Measurements from ENCODE around the gene PHTF2. TPM values are rescaled to one million over a fixed set of nuclear protein-coding genes. Genes with fewer than 3 reads are reported as not detected.

The PHTF2 gene
- total and polyA plus RNA-seq, 2 donors (not counting 3 experiments of a cell fraction or from before 2014, with no cell fraction given): 13.3 to 21.4 TPM

- CTCF ChIA-PET: no interaction called here
Observed at GRCh38 chr7:77907281-77907680, 108.7 kb downstream of the PHTF2 start.

More at GRCh38 chr7:77907281-77907680, 108.7 kb downstream of the PHTF2 start:
- dilution Hi-C loops (cut with MboI; ENCODE audit: extremely low pct_ligation_motif_present, low sequenced_read_pairs): no loop called here
- Histone ChIP-seq H3K79me2 (ENCODE audit: control insufficient read depth, insufficient read depth, low read length) (no peaks in the 10 kb centered on the region), H4K20me1 (replicated peaks; ENCODE audit: control insufficient read depth, extremely low read depth, insufficient read depth, low read length) (no peaks in the 10 kb centered on the region), H3K4me2 (ENCODE audit: insufficient read depth, low read length) (no peak overlapping the region), H3K9ac (replicated peaks; ENCODE audit: extremely low read depth, insufficient read depth, low read length) (no peak overlapping the region), H3K36me3 (ENCODE audit: control insufficient read depth in 2 of 2, extremely low read depth in 1 of 2, insufficient read depth in 2 of 2, low read length in 2 of 2) (no peaks in the 10 kb centered on the region), H3K9me1 (replicated peaks; ENCODE audit: control insufficient read depth, extremely low read depth, insufficient read depth, low read length) (no peaks in the 10 kb centered on the region), H2AFZ (ENCODE audit: low read depth, low read length) (no peak overlapping the region), H3K27ac (ENCODE audit: insufficient read depth, low read depth, low read length) (no peak overlapping the region), H3K9me3 (replicated peaks; ENCODE audit: control insufficient read depth, insufficient read depth, low read length) (no peaks in the 10 kb centered on the region), H3K4me3 (replicated peaks in 1 of 3; ENCODE audit: insufficient read depth in 1 of 3, low read depth in 1 of 3, low read length in 3 of 3) (no peak overlapping the region), H3K4me1 (ENCODE audit: control insufficient read depth, extremely low read depth, insufficient read depth, low read length) (no peaks in the 10 kb centered on the region), H3K27me3 (ENCODE audit: control insufficient read depth in 2 of 2, insufficient read depth in 2 of 2, low read length in 2 of 2) (no peaks in the 10 kb centered on the region)
- no TSS peak for BruUV-seq (replicated peaks)
- DNase-seq (ENCODE audit: low read depth, low spot score) (no peak), FAIRE-seq (no peak)
- intact Hi-C loops (cut with micrococcal nuclease): no loop called here
- TF ChIP-seq JUN (IDR thresholded peaks at IDR 0.05; ENCODE audit: borderline replicate concordance, insufficient read depth, insufficient read length, low read depth): no peak
- no peak for TF ChIP-seq MAX (IDR thresholded peaks at IDR 0.05; ENCODE audit: insufficient read depth, insufficient read length)
- TF ChIP-seq GATA2 (IDR thresholded peaks at IDR 0.05; ENCODE audit: insufficient read depth, insufficient read length, low read depth, low read length): no peak
- TF ChIP-seq POLR2AphosphoS5 (IDR thresholded peaks at IDR 0.05; ENCODE audit: insufficient read depth, low read depth, low read length): no peak
- no peak for TF ChIP-seq CTCF (IDR thresholded peaks at IDR 0.05; ENCODE audit: extremely low read depth in 1 of 2, insufficient read depth in 1 of 2, low read depth in 1 of 2, low read length in 2 of 2)
- no peak for TF ChIP-seq EZH2 (IDR thresholded peaks at IDR 0.05; ENCODE audit: borderline replicate concordance, low read depth, low read length, severe bottlenecking)
- no peak for TF ChIP-seq MYC (IDR thresholded peaks at IDR 0.05; ENCODE audit: low read depth, low read length)
- TF ChIP-seq FOS (IDR thresholded peaks at IDR 0.05; ENCODE audit: borderline replicate concordance, insufficient read depth, low read length): no peak
- TF ChIP-seq POLR2A (IDR thresholded peaks at IDR 0.05; ENCODE audit: low read depth, low read length): no peak
- POLR2A ChIA-PET: no interaction called here
